Bronchial epithelial cell (primary cell): ENCODE measurements around the gene STK40. TPM values are rescaled to one million over a fixed set of nuclear protein-coding genes. Genes with fewer than 3 reads are reported as not detected.

Source experiments
- DNase-seq: peaks from one replicate; pipeline ENCODE4 v3.0.0-alpha.2; 2010; ENCODE audit warnings: low read depth
- FAIRE-seq: peaks from 2 replicates; lab custom pipeline; 2011; peaks lifted over from hg19 to GRCh38; lab: Jason Lieb, UNC
- H3K27me3 ChIP-seq: 2 replicates; pipeline ENCODE4 v1.5.1; 2011; ENCODE audit warnings: low read length; ENCODE audit not compliant: control insufficient read depth, insufficient read depth
- H3K36me3 ChIP-seq: 2 replicates; pipeline ENCODE4 v1.5.1; 2011; ENCODE audit warnings: low read length; ENCODE audit not compliant: control insufficient read depth, insufficient read depth
- H3K4me3 ChIP-seq: 2 replicates; pipeline ENCODE4 v1.5.1; 2011; ENCODE audit warnings: mild to moderate bottlenecking, low read depth, low read length, control low read depth
- CTCF ChIP-seq: IDR thresholded peaks from 2 replicates; pipeline ENCODE4 v1.5.1; 2011; ENCODE audit warnings: mild to moderate bottlenecking, moderate library complexity, low read length, control low read depth, inconsistent platforms; ENCODE audit not compliant: insufficient read depth, severe bottlenecking
- total RNA-seq: library from RNA; depleted of rRNA; stranded (reverse); fragments of >200 nt; gene quantifications from 2 replicates; pipeline ENCODE4 v1.2.1, GENCODE V29; 2014

Gene STK40
- total RNA-seq, 1 donor from 2014 or later, result 9.0 TPM

- no peak for TF ChIP-seq CTCF
- FAIRE-seq, result no peak
- Histone ChIP-seq H3K36me3 (peaks cover 41% of the 10 kb centered on the region), H3K27me3 (no peaks in the 10 kb centered on the region), H3K4me3 (no peak overlapping the region)
- peak; percentile 75 for DNase-seq
These were observed 35.0 kb downstream of the STK40 start for GRCh38 chr1:36350659-36351226.

GRCh38 chr1:36349839-36350238 lies 35.9 kb downstream of the STK40 start:
- Histone ChIP-seq H3K4me3 (no peak overlapping the region), H3K36me3 (peaks cover 44% of the 10 kb centered on the region), H3K27me3 (no peaks in the 10 kb centered on the region)
- FAIRE-seq, result no peak
- DNase-seq, result no peak
- no peak for TF ChIP-seq CTCF

DNA sequence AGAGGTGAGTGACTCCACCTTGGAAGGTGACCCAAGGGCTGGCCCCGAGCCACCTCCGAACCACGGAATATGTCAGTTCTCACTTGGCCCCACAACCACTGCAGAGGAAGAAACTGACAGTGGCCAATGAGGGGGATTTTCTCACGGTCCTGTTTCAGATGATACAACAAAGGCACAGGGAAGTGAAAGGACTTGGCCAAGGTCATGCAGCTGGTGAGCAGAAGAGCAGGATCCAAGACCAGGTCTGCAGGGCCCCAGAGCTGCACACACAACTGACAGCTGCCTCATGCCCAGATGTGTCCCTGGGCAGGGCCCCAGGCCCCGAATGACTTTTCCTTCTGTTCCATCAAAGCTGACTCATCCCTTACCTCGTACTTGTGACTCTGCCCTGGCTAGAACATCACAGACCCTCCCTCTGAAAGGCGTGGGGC lies 36.5 kb downstream of the STK40 start:
- DNase-seq (peak; percentile 66), FAIRE-seq (no peak)
- Histone ChIP-seq H3K36me3 (peaks cover 45% of the 10 kb centered on the region), H3K4me3 (no peak overlapping the region), H3K27me3 (no peaks in the 10 kb centered on the region)
- no peak for TF ChIP-seq CTCF

DNA sequence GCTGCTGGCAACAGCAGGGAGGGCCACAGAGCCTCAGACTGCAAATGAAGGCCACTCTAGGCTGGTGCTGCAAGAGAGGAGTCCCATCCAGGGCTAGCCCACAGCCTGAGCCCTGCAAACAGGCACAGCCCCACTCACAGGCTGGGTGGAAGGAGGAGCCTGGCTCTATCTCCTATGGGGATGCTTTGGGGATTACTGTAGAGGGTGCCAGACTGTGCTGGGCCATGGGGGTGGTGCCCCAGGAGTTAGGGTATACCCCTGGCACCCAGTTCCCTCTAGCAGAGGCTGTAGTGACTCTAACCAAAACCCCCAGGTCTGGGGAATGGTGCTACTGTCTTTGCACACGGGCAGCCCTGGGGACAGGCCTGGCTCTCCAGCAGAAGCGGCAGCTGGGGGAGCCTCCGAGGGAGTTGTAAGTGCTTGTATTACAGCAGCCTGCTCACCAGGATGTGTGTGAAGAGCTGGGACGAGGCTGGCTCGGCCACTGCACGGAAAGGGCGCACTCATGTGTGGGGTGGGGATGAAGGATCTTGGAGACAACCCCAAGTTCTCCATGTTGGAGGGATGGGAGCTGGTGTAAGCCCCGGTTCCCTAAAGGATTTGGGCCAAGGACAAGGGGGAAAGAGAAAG lies 38.9 kb downstream of the STK40 start:
- no peak for TF ChIP-seq CTCF
- H3K27me3 ChIP-seq, result no peaks in the 10 kb centered on the region
- DNase-seq (no peak), FAIRE-seq (no peak)
- H3K4me3 ChIP-seq, result no peak overlapping the region
- peaks cover 53% of the 10 kb centered on the region for H3K36me3 ChIP-seq

- no peak for FAIRE-seq
- Histone ChIP-seq H3K36me3 (peaks cover 59% of the 10 kb centered on the region), H3K27me3 (no peaks in the 10 kb centered on the region), H3K4me3 (no peak overlapping the region)
- TF ChIP-seq CTCF, result no peak
- DNase-seq, result no peak
These were observed 40.4 kb downstream of the STK40 start for GRCh38 chr1:36345353-36345752.

DNA sequence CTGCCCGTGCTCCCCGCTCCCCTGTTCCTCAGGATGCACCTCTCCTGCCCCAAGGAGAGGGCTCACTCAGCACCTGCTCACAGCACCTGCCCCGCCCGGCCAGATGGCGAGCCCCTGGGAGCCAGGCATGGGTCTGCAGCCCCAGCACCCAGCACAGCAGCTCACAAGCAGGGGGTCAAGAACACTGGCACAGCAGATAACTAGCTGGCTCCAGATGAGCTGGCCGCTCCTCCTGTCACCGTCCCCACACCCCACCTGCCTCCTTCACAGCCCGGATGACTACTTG lies 41.4 kb downstream of the STK40 start:
- FAIRE-seq, result no peak
- DNase-seq, result no peak
- TF ChIP-seq CTCF, result no peak
- peaks cover 62% of the 10 kb centered on the region for H3K36me3 ChIP-seq
- H3K27me3 ChIP-seq, result no peaks in the 10 kb centered on the region
- no peak overlapping the region for H3K4me3 ChIP-seq
